Lung (tissue), 16 donors: ENCODE data around the gene ST8SIA4. TPM values are rescaled to one million over a fixed set of nuclear protein-coding genes. Genes with fewer than 3 reads are reported as not detected.

ENCODE experiments used
- ATAC-seq: fragments of 200-7000 bp; cut with Tn5 transposase; one replicate; pipeline ENCODE4 v1.9.1; 2020; ENCODE audit warnings: moderate number of reproducible peaks; ENCODE audit not compliant: insufficient read depth, low FRiP score
- DNase-seq, 3 donors: peaks; one replicate each; pipeline ENCODE4 v3.0.0-alpha.2; 2013 to 2017
- H3K27ac ChIP-seq, 2 donors: one replicate each; pipeline ENCODE4 v1.5.1; 2013; ENCODE audit warnings: mild to moderate bottlenecking in 2 of 2, moderate library complexity in 2 of 2, control low read depth in 1 of 2, inconsistent platforms in 1 of 2, low read depth in 1 of 2, low read length in 1 of 2
- H3K27me3 ChIP-seq, 3 donors: one replicate each; pipeline ENCODE4 v1.5.1; 2013; ENCODE audit warnings: low read length in 2 of 3; ENCODE audit not compliant: control insufficient read depth in 3 of 3, insufficient read depth in 3 of 3
- H3K36me3 ChIP-seq, 4 donors: one replicate each; pipeline ENCODE4 v1.5.1; 2013; ENCODE audit warnings: low read length in 4 of 4, mild to moderate bottlenecking in 1 of 4, moderate library complexity in 1 of 4; ENCODE audit not compliant: control insufficient read depth in 4 of 4, insufficient read depth in 4 of 4
- H3K4me1 ChIP-seq, 5 donors: one replicate each; pipeline ENCODE4 v1.5.1; 2013; ENCODE audit warnings: low read length in 5 of 5, mild to moderate bottlenecking in 2 of 5, moderate library complexity in 1 of 5; ENCODE audit not compliant: control insufficient read depth in 5 of 5, insufficient read depth in 5 of 5
- H3K4me3 ChIP-seq: one replicate; pipeline ENCODE4 v1.5.1; 2013; ENCODE audit warnings: mild to moderate bottlenecking, control low read depth, moderate library complexity
- H3K9ac ChIP-seq, 2 donors: one replicate each; pipeline ENCODE4 v1.5.1; 2013; ENCODE audit warnings: low read length in 2 of 2, control low read depth in 1 of 2; ENCODE audit not compliant: insufficient read depth in 1 of 2
- H3K9me3 ChIP-seq, 4 donors: one replicate each; pipeline ENCODE4 v1.5.1; 2013; ENCODE audit warnings: low read length in 3 of 4, mild to moderate bottlenecking in 1 of 4, moderate library complexity in 1 of 4; ENCODE audit not compliant: control insufficient read depth in 4 of 4, insufficient read depth in 3 of 4
- CTCF ChIP-seq: IDR thresholded peaks from 2 replicates; pipeline ENCODE4 v1.5.1; 2012; ENCODE audit warnings: mild to moderate bottlenecking; ENCODE audit errors: control extremely low read depth, extremely low read depth
- WGBS, 2 donors: extraction: QIAGEN DNeasy Blood & Tissue Kit; methylation state at CpG; one replicate each; pipeline ENCODE4 v1.1.7; 2013; 5-methylcytosine and 5-hydroxymethylcytosine counted together
- long read RNA-seq, 5 donors: transcript quantifications; one replicate each; lab custom pipeline, GENCODE V29; 2026
- polyA plus RNA-seq, 2 donors: library from polyadenylated mRNA; stranded (reverse); fragments of 200-250 nt; gene quantifications; one replicate each; pipeline ENCODE4 v1.2.1, GENCODE V29; 2013
- total RNA-seq, 2 donors: library from RNA; depleted of rRNA in 1 of 2; stranded (reverse); fragments of >200 nt in 1 of 2; gene quantifications; one replicate each; pipeline ENCODE4 v1.2.1, GENCODE V29; 2014 to 2021
- donor health status: control.
- donor health status: control.
- donor health status: Bipolar disorder and iron deficiency.
- donor health status: healthy.
- donor health status: DM: yes; HTN: yes; CAD: no.

ST8SIA4 gene
- total RNA-seq (10 to 100 TPM; 19.1 to 22.1 TPM), polyA plus RNA-seq (1 to 10 TPM; 4.2 to 9.2 TPM)
- long read RNA-seq, donor 1, full-length matches to known transcripts, result 3 of 3 reads
- long read RNA-seq, donor 1, partial matches to known transcripts, result 0 of 3 reads
- long read RNA-seq, donor 1, other reads (novel, unspliced or antisense), result 0 of 3 reads
- long read RNA-seq, donor 2, full-length matches to known transcripts, result 1 of 1 reads
- long read RNA-seq, donor 2, partial matches to known transcripts, result 0 of 1 reads
- long read RNA-seq, donor 2, other reads (novel, unspliced or antisense), result 0 of 1 reads
- long read RNA-seq, donor 3, full-length matches to known transcripts, result 4 of 4 reads
- long read RNA-seq, donor 3, partial matches to known transcripts, result 0 of 4 reads
- long read RNA-seq, donor 3, other reads (novel, unspliced or antisense), result 0 of 4 reads
- long read RNA-seq, donor 4, full-length matches to known transcripts, result 1 of 1 reads
- long read RNA-seq, donor 4, partial matches to known transcripts, result 0 of 1 reads
- long read RNA-seq, donor 4, other reads (novel, unspliced or antisense), result 0 of 1 reads
- long read RNA-seq, donor 5, full-length matches to known transcripts, result 9 of 9 reads
- long read RNA-seq, donor 5, partial matches to known transcripts, result 0 of 9 reads
- long read RNA-seq, donor 5, other reads (novel, unspliced or antisense), result 0 of 9 reads

GRCh38 chr5:100903039-100903887 is at the start of gene ST8SIA4:
ST8SIA4 (minus strand) TSS chr5:100903282; CDS start chr5:100902955, 327 bp downstream.
- ATAC-seq, result peak; percentile 71
- 0 to 1% methylated on average over 42 to 43 of the region's 43 CpGs for WGBS, 2 donors
- H3K9ac ChIP-seq, result peak within 1 kb of the TSS; percentile 21 to 97
- DNase-seq, result peak; percentile 91 to 95 (median 93)
- peak within 1 kb of the TSS; percentile 50 for H3K4me3 ChIP-seq
- peaks cover 0 to 19% (median 1%) of the 10 kb centered on the region in 5 donors for H3K4me1 ChIP-seq
- no peak for TF ChIP-seq CTCF
- H3K36me3 ChIP-seq, result no peaks in the 10 kb centered on the region
- H3K9me3 ChIP-seq, result peaks cover 0 to 1% (median 0%) of the 10 kb centered on the region in 4 donors
- peaks cover 0 to 7% (median 7%) of the 10 kb centered on the region in 3 donors for H3K27me3 ChIP-seq
- peak within 1 kb of the TSS; percentile 78 to 89 for H3K27ac ChIP-seq

GRCh38 chr5:100950985-100951384 is 47.9 kb upstream of the ST8SIA4 start:
- Histone ChIP-seq H3K36me3 (no peaks in the 10 kb centered on the region), H3K4me3 (no peak overlapping the region), H3K27ac (no peak overlapping the region), H3K9ac (no peak overlapping the region), H3K4me1 (no peaks in the 10 kb centered on the region), H3K9me3 (peaks cover 0 to 5% (median 0%) of the 10 kb centered on the region in 4 donors), H3K27me3 (no peaks in the 10 kb centered on the region)
- WGBS, 2 donors, result 68 to 83% methylated on average over 4 of the region's 4 CpGs
- ATAC-seq, result peak; percentile 66
- no peak for DNase-seq
- no peak for TF ChIP-seq CTCF

GRCh38 chr5:100913298-100913697 is 10.2 kb upstream of the ST8SIA4 start:
- H3K27me3 ChIP-seq, result no peaks in the 10 kb centered on the region
- no peak for ATAC-seq
- H3K36me3 ChIP-seq, result no peaks in the 10 kb centered on the region
- 97 to 98% methylated on average over 2 of the region's 2 CpGs for WGBS, 2 donors
- no peaks in the 10 kb centered on the region for H3K4me1 ChIP-seq
- H3K9me3 ChIP-seq, result no peaks in the 10 kb centered on the region
- H3K9ac ChIP-seq, result no peak overlapping the region
- no peak for TF ChIP-seq CTCF
- H3K27ac ChIP-seq, result no peak overlapping the region
- no peak for DNase-seq
- H3K4me3 ChIP-seq, result no peak overlapping the region
